HepG2 (cell line): ENCODE data around the gene CTPS2. TPM values are rescaled to one million over a fixed set of nuclear protein-coding genes. Genes with fewer than 3 reads are reported as not detected.
A peak's percentile ranks its signal among the peaks of the same experiment; 100 is the strongest.
"Not testable (repeated sequence)": the region's sequence is repeated elsewhere in the genome, so short reads cannot be mapped to it uniquely, and the experiment has no call there.

Source experiments
- ATAC-seq: fragments of 200-7000 bp; cut with Tn5 transposase; 3 replicates; pipeline ENCODE4 v1.9.1; 2020; ENCODE audit warnings: mild to moderate bottlenecking, moderate library complexity
- BruUV-seq: library from RNA; stranded (reverse); fragments of 400-500 nt; replicated peaks from 2 replicates; lab custom pipeline; 2021; lab: Mats Ljungman, UMichigan
- CTCF ChIA-PET: fragments of 300-600 bp; formaldehyde crosslinking; extraction: SDS; loops from one replicate; lab custom pipeline; 2021; ENCODE audit warnings: low total read pairs, inconsistent platforms, low intra/inter-chr PET ratio; lab: Yijun Ruan, JAX
- POLR2A ChIA-PET: fragments of 350-600 bp; sonication (Branson Sonifier 250); formaldehyde crosslinking; loops from one replicate; lab custom pipeline; 2020; ENCODE audit warnings: antibody characterized with exemption, inconsistent platforms; lab: Yijun Ruan, JAX
- DNase-seq: peaks from one replicate; pipeline ENCODE4 v3.0.0-alpha.2; 2015; ENCODE audit warnings: low spot score
- FAIRE-seq: peaks from 3 replicates; lab custom pipeline; 2011; peaks lifted over from hg19 to GRCh38; lab: Jason Lieb, UNC
- H2AFZ ChIP-seq: one replicate; pipeline ENCODE4 v1.6.1; 2011; ENCODE audit warnings: low read length, inconsistent platforms
- H3K27ac ChIP-seq: fragments of 300-600 bp; 3 replicates; pipeline ENCODE4 v1.8.0; 2011; ENCODE audit warnings: mixed run types, mild to moderate bottlenecking, mixed read lengths, low read length, inconsistent platforms; ENCODE audit not compliant: insufficient read depth; ENCODE audit errors: extremely low read length
- H3K27me3 ChIP-seq, 2 experiments: fragments of 200-600 bp in 1 of 2; 2 replicates in 1 of 2; 3 replicates in 1 of 2; pipeline versions ENCODE4 v1.6.0 to v1.8.0; 2011; ENCODE audit warnings: low read length in 2 of 2, mild to moderate bottlenecking in 2 of 2, moderate library complexity in 2 of 2, inconsistent platforms in 1 of 2; ENCODE audit not compliant: insufficient read depth in 2 of 2, control insufficient read depth in 1 of 2
- H3K36me3 ChIP-seq, 2 experiments: fragments of 200-600 bp in 1 of 2; replicated peaks in 1 of 2; 2 replicates in 1 of 2; 3 replicates in 1 of 2; pipeline versions ENCODE4 v1.5.1 to v1.8.0; 2011; ENCODE audit warnings: low read length in 2 of 2, inconsistent platforms in 1 of 2; ENCODE audit not compliant: insufficient read depth in 2 of 2, control insufficient read depth in 1 of 2
- H3K4me1 ChIP-seq: 2 replicates; pipeline ENCODE4 v1.5.1; 2012; ENCODE audit warnings: low read length, inconsistent platforms; ENCODE audit not compliant: insufficient read depth
- H3K4me2 ChIP-seq: 2 replicates; pipeline ENCODE4 v1.6.0; 2011; ENCODE audit warnings: low read depth, low read length, inconsistent platforms
- H3K4me3 ChIP-seq, 3 experiments: fragments of 200-600 bp in 1 of 3; sonication (generic), shearing (Covaris generic) in 1 of 3; replicated peaks in 1 of 3; 2 replicates each; pipeline ENCODE4 v1.5.1; 2011 to 2016; ENCODE audit warnings: low read length in 3 of 3, inconsistent platforms in 2 of 3, low read depth in 2 of 3, mild to moderate bottlenecking in 2 of 3, control low read depth in 1 of 3, mixed read lengths in 1 of 3; ENCODE audit not compliant: insufficient read depth in 1 of 3
- H3K79me2 ChIP-seq: one replicate; pipeline ENCODE4 v1.6.1; 2011; ENCODE audit warnings: low read length, inconsistent platforms; ENCODE audit not compliant: insufficient read depth
- H3K9ac ChIP-seq: 2 replicates; pipeline ENCODE4 v1.6.0; 2011; ENCODE audit warnings: mild to moderate bottlenecking, low read depth, low read length, inconsistent platforms; ENCODE audit not compliant: insufficient read depth
- H3K9me3 ChIP-seq: 2 replicates; pipeline ENCODE4 v1.5.1; 2012; ENCODE audit warnings: mild to moderate bottlenecking, low read length
- H4K20me1 ChIP-seq: 2 replicates; pipeline ENCODE4 v1.6.0; 2011; ENCODE audit warnings: inconsistent platforms, mild to moderate bottlenecking, low read length, moderate library complexity; ENCODE audit not compliant: insufficient read depth
- WGBS: methylation state at CpG from one replicate; pipeline ENCODE4 v1.1.6; 2017; ENCODE audit warnings: low lambda C conversion rate; 5-methylcytosine and 5-hydroxymethylcytosine counted together
- in situ Hi-C: cut with HindIII; loops from 2 replicates; pipeline ENCODE4 v1.10.0; 2017; ENCODE audit warnings: low pct_unique_long_range_greater_than_20kb; ENCODE audit not compliant: extremely low pct_ligation_motif_present
- intact Hi-C: fragments of 100-400 bp; cut with micrococcal nuclease; formaldehyde crosslinking; loops from one replicate; pipeline ENCODE4 v1.10.0; 2022; ENCODE audit not compliant: unreplicated experiment
- polyA plus RNA-seq, 8 experiments: library from polyadenylated mRNA; depleted of rRNA in 3 of 8; stranded (reverse) in 7 of 8; unstranded in 1 of 8; fragments of >200 nt; fragmentation: Illumina TruSeq in 4 of 8; extraction: Trizol in 4 of 8; gene quantifications; 2 replicates each; pipeline versions ENCODE4 v1.2.1 to v1.2.3, GENCODE V29; 2011 to 2016; ENCODE audit warnings: low read depth in 4 of 8, missing spikeins in 1 of 8, mixed read lengths in 1 of 8; ENCODE audit not compliant: insufficient read depth in 1 of 8
- total RNA-seq, 5 experiments: library from RNA; depleted of rRNA; stranded (reverse); fragments of >200 nt; fragmentation: Illumina TruSeq; extraction: Trizol; gene quantifications; 2 replicates each; pipeline ENCODE4 v1.2.3, GENCODE V29; 2016; ENCODE audit warnings: low read depth in 1 of 5
- TF ChIP-seq, protein P1 (sequence below): sonication (generic); formaldehyde crosslinking; conservative IDR thresholded peaks from 2 replicates; pipeline ENCODE4 v1.4.0; 2020; ENCODE audit warnings: mild to moderate bottlenecking, missing genetic modification reagents, moderate library complexity
- TF ChIP-seq, protein P2 (sequence below): sonication (generic); formaldehyde crosslinking; IDR thresholded peaks from 2 replicates; pipeline ENCODE4 v1.4.0; 2020; ENCODE audit warnings: missing genetic modification reagents

The CTPS2 gene
- total and polyA plus RNA-seq, 2 of the 13 experiments (the other 11 are each of a cell fraction or from before 2014, with no cell fraction given) = 10.3 to 26.1 TPM

DNA sequence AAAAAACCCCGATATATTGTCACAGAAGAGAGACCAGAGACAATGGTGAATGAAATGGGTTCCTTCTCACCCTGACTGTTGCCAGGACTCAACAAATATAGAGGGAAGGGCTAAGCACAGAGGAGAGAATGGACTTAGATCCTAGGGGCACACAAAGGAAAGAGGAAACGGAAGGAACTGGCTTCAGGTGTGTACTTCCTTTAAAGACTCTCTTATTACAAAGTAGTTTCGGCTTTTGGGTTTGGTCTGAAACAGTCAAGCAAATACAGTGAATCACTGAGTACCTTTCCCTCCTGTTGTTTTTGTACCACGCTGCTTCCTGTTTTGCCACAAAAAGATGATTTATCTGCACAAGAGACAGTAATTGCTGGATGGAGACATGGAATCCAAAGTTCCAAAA is 108.6 kb downstream of the CTPS2 start (continued):
- TF ChIP-seq, protein P1, sequence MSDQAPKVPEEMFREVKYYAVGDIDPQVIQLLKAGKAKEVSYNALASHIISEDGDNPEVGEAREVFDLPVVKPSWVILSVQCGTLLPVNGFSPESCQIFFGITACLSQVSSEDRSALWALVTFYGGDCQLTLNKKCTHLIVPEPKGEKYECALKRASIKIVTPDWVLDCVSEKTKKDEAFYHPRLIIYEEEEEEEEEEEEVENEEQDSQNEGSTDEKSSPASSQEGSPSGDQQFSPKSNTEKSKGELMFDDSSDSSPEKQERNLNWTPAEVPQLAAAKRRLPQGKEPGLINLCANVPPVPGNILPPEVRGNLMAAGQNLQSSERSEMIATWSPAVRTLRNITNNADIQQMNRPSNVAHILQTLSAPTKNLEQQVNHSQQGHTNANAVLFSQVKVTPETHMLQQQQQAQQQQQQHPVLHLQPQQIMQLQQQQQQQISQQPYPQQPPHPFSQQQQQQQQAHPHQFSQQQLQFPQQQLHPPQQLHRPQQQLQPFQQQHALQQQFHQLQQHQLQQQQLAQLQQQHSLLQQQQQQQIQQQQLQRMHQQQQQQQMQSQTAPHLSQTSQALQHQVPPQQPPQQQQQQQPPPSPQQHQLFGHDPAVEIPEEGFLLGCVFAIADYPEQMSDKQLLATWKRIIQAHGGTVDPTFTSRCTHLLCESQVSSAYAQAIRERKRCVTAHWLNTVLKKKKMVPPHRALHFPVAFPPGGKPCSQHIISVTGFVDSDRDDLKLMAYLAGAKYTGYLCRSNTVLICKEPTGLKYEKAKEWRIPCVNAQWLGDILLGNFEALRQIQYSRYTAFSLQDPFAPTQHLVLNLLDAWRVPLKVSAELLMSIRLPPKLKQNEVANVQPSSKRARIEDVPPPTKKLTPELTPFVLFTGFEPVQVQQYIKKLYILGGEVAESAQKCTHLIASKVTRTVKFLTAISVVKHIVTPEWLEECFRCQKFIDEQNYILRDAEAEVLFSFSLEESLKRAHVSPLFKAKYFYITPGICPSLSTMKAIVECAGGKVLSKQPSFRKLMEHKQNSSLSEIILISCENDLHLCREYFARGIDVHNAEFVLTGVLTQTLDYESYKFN (CRISPR knock-in tag) = peak; percentile 70
- TF ChIP-seq, protein P2, sequence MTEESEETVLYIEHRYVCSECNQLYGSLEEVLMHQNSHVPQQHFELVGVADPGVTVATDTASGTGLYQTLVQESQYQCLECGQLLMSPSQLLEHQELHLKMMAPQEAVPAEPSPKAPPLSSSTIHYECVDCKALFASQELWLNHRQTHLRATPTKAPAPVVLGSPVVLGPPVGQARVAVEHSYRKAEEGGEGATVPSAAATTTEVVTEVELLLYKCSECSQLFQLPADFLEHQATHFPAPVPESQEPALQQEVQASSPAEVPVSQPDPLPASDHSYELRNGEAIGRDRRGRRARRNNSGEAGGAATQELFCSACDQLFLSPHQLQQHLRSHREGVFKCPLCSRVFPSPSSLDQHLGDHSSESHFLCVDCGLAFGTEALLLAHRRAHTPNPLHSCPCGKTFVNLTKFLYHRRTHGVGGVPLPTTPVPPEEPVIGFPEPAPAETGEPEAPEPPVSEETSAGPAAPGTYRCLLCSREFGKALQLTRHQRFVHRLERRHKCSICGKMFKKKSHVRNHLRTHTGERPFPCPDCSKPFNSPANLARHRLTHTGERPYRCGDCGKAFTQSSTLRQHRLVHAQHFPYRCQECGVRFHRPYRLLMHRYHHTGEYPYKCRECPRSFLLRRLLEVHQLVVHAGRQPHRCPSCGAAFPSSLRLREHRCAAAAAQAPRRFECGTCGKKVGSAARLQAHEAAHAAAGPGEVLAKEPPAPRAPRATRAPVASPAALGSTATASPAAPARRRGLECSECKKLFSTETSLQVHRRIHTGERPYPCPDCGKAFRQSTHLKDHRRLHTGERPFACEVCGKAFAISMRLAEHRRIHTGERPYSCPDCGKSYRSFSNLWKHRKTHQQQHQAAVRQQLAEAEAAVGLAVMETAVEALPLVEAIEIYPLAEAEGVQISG (CRISPR knock-in tag) = no peak

DNA sequence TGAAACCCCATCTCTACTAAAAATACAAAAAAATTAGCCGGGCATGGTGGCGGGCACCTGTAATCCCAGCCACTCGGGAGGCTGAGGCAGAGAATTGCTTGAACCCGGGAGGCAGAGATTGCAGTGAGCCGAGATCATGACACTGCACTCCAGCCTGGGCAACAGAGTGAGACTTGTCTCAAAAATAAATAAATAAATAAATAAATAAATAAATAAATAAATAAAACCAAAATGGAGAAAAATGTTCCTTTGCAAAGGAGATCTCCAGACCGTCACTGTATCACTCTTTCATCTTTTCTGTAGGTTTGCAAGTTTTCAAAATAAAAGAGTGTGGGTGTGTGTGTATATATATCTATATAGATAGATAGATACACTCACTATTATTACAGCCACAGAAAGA is 109.2 kb downstream of the CTPS2 start:
- ATAC-seq, in situ Hi-C loops, H3K4me3 ChIP-seq, POLR2A ChIA-PET, DNase-seq, H3K9me3 ChIP-seq, H3K79me2 ChIP-seq, H3K36me3 ChIP-seq, CTCF ChIA-PET, H4K20me1 ChIP-seq, H3K9ac ChIP-seq, H3K27ac ChIP-seq, intact Hi-C loops, H3K27me3 ChIP-seq, FAIRE-seq, H2AFZ ChIP-seq, BruUV-seq: not testable (repeated sequence)
- peaks cover 21% of the 10 kb centered on the region for H3K4me1 ChIP-seq
- H3K4me2 ChIP-seq = 0 out of 2 replicates have a peak overlapping the region, but pooled peaks have one; percentile 32
- 94% methylated on average over 6 of the region's 6 CpGs for WGBS
